Measurements from ENCODE around the gene UNC13C. TPM values are rescaled to one million over a fixed set of nuclear protein-coding genes. Genes with fewer than 3 reads are reported as not detected.

UNC13C gene
- total RNA-seq, 1 experiment from 2014 or later: not detected

DNA sequence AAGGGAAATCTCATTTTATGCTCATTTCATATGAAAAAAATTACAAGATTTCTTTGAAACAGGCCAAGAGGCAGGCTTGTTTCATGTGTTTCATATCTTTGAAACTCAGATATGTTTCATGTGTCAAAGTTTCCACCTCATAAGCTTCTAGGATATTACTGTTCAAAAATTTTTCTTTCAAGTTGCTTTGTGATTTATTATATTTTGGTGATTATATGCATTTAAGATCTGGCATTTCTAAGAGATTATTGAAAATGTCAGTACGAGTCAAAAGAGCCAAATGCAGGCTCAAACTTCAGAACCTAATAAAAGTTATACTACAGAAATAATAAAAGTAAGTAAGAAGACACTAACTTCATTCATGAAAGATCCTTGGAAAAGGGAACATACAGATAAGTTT is 590.1 kb downstream of the UNC13C start:
- ChIA-PET CTCF (no interaction called here), RAD21 (ENCODE audit: low non-redundant PET in 1 of 2, low total read pairs in 2 of 2, uncharacterized antibody in 2 of 2, unreplicated experiment in 2 of 2) (no interaction called here), POLR2A (no interaction called here)
- no peaks in the 10 kb centered on the region for H3K36me3 ChIP-seq (ENCODE audit: control insufficient read depth in 1 of 2, insufficient read depth in 2 of 2, low read length in 2 of 2)
- peaks cover 3 to 19% of the 10 kb centered on the region in 2 experiments; a peak in 3 of 4 replicates for H3K9me3 ChIP-seq (ENCODE audit: control insufficient read depth in 1 of 2, insufficient read depth in 1 of 2, low read depth in 1 of 2, low read length in 2 of 2)
- no peaks in the 10 kb centered on the region for H4K20me1 ChIP-seq (ENCODE audit: insufficient read depth)
- H3K27ac ChIP-seq (ENCODE audit: low read depth, low read length): no peak overlapping the region
- no TSS peak for BruUV-seq (replicated peaks)
- no peak overlapping the region for H3K4me3 ChIP-seq (replicated peaks in 1 of 2; ENCODE audit: low read depth in 1 of 2, low read length in 2 of 2)
- H3K9ac ChIP-seq (ENCODE audit: low read length): no peak overlapping the region
- no peaks in the 10 kb centered on the region for H3K9me2 ChIP-seq (ENCODE audit: insufficient read depth)
- TF ChIP-seq SIN3A (IDR thresholded peaks at IDR 0.05; ENCODE audit: low read depth) (no peak), ATF3 (IDR thresholded peaks at IDR 0.05) (no peak), ELF1 (IDR thresholded peaks at IDR 0.05; ENCODE audit: borderline replicate concordance, low read depth) (no peak), REST (IDR thresholded peaks at IDR 0.05; ENCODE audit: low read depth) (no peak), MAX (IDR thresholded peaks at IDR 0.05) (no peak), FOSL1 (IDR thresholded peaks at IDR 0.05; ENCODE audit: low read depth) (no peak), EZH2 (IDR thresholded peaks at IDR 0.05) (no peak), SRF (IDR thresholded peaks at IDR 0.05; ENCODE audit: low read depth) (no peak)
- H3K4me1 ChIP-seq (ENCODE audit: control insufficient read depth in 1 of 2, insufficient read depth in 2 of 2, low read length in 2 of 2): no peaks in the 10 kb centered on the region
- H2AFZ ChIP-seq (ENCODE audit: low read depth, low read length, poor library complexity, severe bottlenecking): no peak overlapping the region
- no peaks in the 10 kb centered on the region for H3K27me3 ChIP-seq (ENCODE audit: insufficient read depth, low read length)
- H3K4me2 ChIP-seq (ENCODE audit: low read length): no peak overlapping the region
- intact Hi-C loops (cut with micrococcal nuclease): no loop called here
- DNase-seq (ENCODE audit: low read depth, low spot score) (no peak), ATAC-seq (no peak)
- H3K79me2 ChIP-seq (ENCODE audit: insufficient read depth, low read length): no peaks in the 10 kb centered on the region

Measured in HCT116 (cell line).